Measurements from ENCODE around the gene FXYD3.
"Not testable (repeated sequence)": the region's sequence is repeated elsewhere in the genome, so short reads cannot be mapped to it uniquely, and the experiment has no call there.

The FXYD3 gene

GRCh38 chr19:35126624-35126959 lies 11.0 kb downstream of the FXYD3 start:
- DNase-seq = no peak

DNA sequence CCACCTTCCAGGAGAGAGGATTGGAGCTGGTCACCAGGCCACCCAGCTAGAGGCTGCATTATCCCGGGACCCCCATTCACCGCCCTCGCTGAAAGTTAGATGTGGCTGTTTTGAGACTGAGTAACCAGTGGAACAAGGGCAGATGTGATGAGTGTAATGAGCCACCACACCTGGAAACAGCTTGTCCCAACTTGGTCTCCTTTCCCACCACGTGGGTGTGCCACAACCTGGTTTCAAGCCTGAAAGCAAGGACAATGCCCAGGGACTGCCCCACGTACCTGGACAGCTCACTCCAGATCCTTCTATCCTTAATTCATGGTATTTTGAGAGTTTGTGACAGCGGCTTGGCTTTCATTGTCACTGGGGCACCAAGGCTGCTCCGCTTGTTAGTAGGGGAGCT lies 12.2 kb downstream of the FXYD3 start:
- DNase-seq = no peak

DNA sequence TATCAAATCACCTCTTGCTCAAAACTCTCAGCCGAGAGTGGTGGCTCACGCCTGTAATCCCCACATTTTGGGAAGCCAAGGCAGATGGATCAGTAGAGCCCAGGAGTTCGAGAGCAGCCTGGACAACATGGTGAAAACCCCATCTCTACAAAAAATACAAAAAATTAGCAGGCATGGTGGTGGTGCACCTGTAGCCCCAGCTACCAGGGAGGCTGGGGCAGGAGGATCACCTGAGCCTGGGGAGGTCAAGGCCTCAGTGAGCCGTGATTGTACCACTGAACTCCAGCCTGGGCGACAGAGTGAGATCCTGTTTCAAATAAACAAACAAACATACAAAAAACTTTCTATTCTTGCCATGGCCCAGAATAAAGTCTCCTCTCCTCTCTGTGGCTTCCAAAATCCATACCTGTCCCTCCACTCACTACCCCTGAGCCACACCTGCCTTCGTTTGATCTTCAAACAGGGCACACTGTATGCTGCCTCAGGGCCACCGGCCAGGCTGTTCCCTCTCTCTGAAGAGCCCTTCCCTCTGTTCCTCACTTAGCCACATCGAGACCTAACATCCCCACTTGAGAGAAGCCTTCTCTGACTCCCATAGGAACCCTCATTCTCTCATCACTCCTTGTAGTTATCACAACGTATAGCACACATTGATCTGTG lies 12.9 kb downstream of the FXYD3 start:
- DNase-seq = no peak

- DNase-seq = not testable (repeated sequence)
Measured at GRCh38 chr19:35129724-35130274, 14.2 kb downstream of the FXYD3 start.

DNA sequence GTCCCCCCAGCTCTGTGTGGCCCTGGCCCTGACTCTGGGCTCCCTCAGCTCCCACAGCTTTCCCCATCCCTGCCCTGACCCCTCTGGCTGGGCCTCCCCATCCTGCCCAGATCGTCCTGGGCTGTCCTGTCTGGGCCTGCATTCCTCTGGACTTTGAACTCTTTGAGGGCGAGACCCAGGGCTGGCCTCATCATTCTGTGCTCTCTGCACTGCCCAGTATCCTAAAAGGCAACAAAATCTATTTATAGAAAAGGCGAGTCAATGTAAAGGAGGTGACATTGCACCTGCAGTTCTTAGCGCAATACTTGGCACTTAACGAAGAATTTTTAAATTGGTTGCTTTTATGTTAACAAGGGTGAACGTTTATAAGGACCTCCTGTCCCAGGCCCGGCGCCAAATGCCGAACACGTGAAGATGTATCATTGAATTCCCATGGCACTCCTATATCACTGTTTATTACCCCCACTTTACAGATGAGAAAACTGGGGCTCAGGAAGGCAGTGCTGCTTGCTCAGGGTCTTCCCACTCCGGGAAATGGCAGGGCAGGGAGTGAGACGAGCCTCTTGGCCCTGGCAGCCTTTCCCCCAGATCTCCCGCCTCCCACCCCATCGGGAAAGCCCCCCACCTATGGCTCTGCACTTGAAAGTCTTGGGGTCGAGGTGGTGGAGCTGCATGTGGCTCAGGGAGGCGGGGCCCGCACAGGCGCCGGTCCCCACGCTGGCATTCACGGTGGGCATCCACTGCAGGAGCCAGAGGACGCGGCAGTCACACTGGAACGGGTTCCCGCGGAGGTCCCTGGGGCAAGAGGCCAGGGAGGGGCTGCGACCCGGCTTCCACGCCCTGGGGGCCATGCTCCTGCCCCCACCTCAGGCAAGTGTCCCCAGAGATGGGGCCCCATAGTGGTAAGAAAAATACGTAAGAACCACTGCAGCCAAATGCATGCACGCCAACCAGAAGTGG lies 15.4 kb downstream of the FXYD3 start:
- DNase-seq = no peak

DNA sequence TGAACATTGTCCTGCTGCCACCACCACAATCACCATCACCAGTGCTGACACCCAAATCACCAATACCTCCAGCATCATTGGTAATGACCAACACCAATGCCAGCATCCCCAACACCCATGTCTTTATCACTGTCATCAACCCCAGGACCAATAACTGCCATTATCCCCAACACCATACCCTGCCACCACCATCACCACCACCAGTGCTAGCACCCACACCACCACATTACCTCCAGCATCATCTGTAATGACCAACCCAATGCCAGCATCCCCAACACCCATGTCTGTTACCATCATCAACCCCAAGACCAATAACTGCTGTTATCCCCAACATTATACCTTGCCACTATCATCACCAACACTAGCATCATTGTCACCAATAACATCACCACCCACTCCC lies 16.6 kb downstream of the FXYD3 start:
- DNase-seq = no peak

DNA sequence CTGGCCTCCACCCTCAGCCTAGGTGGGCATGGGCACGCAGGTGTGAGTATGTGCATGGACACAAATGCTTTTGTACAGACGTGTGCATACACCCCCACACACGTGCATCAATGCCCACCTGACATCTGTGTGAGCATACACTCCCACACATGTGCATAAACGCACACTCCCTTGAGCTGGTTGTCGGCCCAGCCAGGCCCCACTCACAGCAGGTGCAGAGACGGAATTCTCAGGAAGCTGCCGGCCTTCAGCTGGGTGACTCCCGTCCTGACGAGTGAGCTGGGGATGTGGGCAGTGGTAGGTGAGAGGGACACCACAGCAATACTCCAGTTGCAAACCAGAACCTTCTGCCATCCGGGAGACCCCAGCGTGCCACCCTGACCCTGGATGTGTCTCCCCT lies 18.2 kb downstream of the FXYD3 start:
- no peak for DNase-seq

DNA sequence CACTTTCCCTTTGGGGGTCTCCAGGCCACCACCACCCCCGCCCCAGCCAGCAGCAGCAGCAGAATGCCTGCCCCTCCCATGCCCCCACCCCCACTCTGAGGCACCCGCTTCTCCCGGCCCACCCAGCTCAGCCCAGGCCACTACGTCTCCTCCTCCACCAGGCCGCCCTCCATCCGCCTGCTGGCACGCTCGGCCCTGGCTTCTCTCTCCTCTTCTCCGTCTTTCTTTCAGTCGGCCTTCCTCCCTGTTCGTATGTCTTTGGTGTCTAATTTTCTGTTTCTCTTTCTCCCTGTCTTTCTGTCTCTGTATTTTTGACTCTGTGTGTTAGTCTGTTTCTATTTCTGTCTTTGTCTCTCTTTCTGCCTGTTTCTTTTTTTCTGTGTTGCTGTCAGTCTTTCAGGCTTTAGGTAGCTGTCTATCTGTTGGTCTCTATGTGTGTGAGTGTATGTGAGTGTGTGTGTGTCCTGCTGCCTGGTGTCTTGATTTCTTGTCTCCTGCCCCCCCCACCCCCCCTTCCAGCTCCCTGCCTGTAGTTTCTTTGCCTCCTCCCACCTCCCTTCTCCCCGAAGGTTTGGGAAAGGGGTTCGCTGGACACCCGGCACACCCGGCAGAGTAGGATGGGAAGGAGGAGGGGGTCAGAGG lies 19.1 kb downstream of the FXYD3 start, which contains the start of gene LGI4:
Gene LGI4 (minus strand): TSS at position 459 of the 642 bp plus-strand sequence. CDS start 379 bp downstream, at position 80.
- DNase-seq = no peak

DNA sequence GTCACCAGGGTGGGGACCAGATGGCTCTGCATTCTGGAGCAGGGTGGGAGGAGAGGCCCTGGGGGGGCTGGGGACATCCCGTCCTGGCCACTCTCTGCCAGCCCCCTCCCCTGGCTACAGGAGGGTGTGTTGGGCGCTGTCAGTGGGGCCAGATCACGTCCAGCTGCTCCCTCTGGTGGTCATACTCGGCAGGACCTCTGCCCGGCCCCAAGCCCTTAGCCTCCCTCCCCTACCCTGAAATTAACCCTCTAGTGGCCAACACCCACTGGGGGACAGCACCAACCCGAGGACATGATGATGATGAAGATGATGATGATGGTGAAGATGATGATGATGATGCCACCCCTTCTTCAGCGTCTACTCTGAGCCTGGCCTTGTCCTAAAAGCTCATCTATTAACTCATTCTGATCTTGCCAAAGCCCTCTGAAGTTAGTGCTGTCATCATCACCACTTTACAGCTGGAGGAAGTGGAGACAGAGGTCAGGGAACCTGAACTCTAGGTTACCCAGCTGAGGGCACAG lies 19.8 kb downstream of the FXYD3 start:
- DNase-seq = peak; percentile 72

DNA sequence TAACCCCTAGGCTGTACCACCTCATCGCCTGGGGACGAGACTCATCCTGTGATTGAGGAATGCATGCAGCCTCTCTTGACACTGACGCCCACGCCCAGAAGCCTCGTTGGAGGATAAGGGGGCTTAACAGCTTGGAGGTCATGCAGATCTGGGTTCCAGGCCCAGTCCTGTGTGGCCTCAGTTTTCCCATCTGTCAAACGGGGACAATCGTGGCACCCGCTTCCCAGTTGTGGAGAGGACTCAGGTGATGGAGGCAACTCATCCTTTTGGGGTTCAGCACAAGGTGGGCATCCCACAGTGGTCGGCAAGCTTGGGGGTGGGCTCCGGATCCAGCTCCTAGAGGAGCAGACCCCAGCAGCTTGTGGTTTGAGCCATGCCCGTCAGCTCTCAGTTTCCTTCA lies 20.6 kb downstream of the FXYD3 start:
- no peak for DNase-seq

- DNase-seq = no peak
Measured at GRCh38 chr19:35136977-35137702, 21.5 kb downstream of the FXYD3 start.

GRCh38 chr19:35138305-35138892 lies 22.8 kb downstream of the FXYD3 start, which contains the start of gene FXYD1:
Gene FXYD1, plus strand, starts transcription at chr19:35138824. Its CDS starts 1,256 bp downstream, at chr19:35140080.
- no peak for DNase-seq

DNA sequence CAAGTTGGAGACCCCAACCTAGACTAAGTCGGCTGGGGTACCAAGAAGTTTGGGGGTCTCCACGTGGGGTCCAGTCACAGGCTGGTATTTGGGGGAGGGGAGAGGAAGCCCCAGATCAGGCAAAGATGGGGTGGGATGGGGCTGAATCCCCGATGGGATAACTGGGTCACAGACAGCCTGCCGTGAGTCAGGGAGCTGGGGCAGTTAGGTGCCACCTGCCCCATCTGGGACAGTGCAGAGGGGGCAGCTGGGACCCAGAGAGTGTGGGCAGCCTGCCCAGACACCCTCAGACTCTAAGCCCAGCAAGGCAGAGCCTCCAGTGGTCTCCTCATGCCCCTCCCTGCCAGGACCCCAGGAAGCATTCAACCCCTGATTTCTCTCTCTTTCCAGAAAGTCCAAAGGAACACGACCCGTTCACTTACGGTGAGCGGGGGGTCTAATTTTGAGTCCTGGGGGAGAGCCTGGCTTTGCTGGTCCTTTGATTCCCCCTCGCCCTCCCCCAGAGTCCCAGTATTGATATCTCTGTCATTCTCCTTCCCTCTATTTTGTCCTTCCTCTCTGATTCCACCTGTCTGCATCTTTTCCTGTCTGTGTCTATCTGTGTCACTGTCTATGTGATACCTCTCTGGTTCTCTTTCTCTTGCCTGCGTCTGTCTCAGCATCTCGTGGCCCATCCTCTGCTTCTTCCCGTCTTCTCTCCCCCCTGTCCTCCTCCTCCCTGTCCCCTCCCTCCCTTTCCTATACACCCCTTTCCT lies 24.8 kb downstream of the FXYD3 start:
- DNase-seq = no peak

- peak; percentile 98 for DNase-seq
Measured at GRCh38 chr19:35140962-35141836, 25.6 kb downstream of the FXYD3 start.

DNA sequence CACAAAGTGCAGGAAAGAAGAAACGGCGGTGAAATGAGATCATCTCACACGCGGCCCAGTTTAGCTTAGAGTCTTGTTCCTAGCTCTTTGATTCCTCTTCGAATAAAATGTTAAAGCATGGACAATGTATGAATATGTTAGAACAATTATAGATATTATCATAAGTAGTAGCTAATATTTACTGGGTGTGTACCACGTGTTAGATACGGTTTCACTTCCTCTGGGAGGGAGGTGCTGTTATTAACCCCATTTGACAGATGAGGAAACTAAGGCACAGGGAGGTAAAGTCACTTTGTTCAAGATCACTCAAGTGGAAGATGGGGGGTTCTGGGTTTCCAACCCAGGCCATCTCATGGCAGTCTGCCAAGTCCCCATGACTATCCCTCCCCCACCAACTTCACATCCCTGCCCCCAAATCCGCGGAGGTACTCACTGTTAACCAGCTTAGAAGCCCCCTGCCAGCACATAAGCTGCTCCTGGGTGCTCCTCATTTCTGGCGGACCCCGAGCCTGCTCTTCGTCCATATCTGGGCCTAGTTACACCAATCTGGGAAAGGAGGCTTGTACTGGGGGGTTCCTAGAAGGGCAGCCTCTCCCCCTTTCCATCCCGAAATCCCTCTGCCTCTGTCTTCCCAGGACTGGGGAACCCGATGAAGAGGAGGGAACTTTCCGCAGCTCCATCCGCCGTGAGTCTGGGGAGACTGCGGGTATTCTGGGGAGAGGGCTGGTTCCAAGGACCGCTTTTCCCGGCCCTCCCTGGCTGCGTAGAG lies 26.4 kb downstream of the FXYD3 start:
- no peak for DNase-seq

DNA sequence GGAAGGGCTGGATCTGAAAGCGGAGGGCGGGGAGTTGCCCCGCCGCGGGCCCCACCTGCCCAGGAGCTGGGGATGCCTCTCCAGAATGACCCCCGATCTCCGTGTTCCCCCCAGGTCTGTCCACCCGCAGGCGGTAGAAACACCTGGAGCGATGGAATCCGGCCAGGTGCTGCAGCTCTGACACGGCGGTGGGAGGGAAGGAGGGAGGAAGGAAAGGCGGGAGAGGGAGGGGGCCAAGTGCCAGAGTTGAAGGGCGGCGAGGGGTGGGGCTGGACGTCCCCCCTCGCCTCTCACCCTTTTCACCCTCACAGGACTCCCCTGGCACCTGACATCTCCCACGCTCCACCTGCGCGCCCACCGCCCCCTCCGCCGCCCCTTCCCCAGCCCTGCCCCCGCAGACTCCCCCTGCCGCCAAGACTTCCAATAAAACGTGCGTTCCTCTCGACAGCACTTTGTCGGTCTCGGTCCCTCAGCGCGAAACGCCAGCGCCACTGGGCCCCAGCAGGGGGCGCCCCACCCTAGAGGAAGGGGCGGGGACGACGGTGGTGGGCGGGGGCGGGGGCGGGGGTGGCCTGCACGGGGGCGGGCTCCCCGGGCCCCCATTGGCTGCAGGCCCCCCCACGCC lies 27.1 kb downstream of the FXYD3 start:
- peak; percentile 85 for DNase-seq

DNA sequence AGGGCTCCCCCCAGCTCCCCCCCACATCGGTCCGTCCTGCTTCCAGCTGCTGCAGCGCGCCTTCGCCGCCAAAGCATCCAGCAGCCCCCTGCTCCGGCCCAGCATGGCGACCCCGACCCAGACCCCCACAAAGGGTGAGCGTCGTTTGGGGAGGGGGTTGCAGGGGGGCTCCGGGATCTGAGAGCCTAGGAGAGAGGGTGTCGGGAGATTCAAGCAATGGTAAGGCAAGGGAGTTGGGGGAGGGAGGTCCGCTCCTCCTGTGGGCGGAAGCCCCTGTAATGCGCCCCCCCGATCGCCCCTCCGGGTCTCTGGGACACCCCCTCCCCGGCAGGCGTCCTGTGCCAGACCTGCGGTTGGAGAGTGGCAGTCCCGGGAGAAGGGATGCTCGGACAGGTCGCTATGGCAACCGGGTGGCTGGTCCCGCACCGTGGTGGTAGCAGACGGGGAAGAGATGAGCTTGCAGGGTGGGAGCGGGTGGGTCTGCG lies 27.6 kb downstream of the FXYD3 start, which contains the start of gene FXYD7:
Gene FXYD7 (plus strand): TSS at position 25 of the 485 bp plus-strand sequence. CDS start 79 bp downstream, at position 104.
- DNase-seq = no peak

DNA sequence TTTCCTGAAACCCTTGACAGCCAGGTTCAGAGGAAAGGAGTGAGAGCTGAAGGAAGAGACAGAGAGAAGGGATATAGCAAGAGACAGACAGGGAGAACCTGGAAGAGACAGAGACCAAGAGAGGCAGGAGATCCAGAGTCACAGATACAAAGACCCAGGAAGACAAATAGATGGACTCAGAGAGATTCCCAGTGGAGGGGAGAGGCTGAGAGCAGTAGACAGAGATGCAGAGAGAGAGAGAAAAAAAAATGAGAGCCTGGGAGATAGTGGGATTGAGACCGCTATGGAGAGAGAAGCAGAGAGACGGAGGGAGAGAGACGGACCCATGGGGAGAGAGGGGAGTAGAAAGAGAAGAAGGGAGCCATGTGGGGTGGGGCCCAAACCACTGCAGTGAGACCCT lies 28.2 kb downstream of the FXYD3 start:
- no peak for DNase-seq

GRCh38 chr19:35144259-35144599 lies 28.6 kb downstream of the FXYD3 start:
- DNase-seq = no peak
